Suprapubic skin (tissue), 4 donors: ENCODE data around the gene ENDOD1. TPM values are rescaled to one million over a fixed set of nuclear protein-coding genes. Genes with fewer than 3 reads are reported as not detected.

Experiments
- DNase-seq, 2 donors: peaks; one replicate each; pipeline ENCODE4 v3.0.0-alpha.2; 2019; ENCODE audit warnings: low spot score in 2 of 2
- H3K27ac ChIP-seq: fragments of 200-600 bp; sonication (generic); one replicate; pipeline ENCODE4 v1.5.1; 2019
- H3K27me3 ChIP-seq: fragments of 200-600 bp; sonication (generic); one replicate; pipeline ENCODE4 v1.5.1; 2019
- H3K36me3 ChIP-seq: fragments of 200-600 bp; sonication (generic); one replicate; pipeline ENCODE4 v1.5.1; 2019
- H3K4me1 ChIP-seq: fragments of 200-600 bp; sonication (generic); one replicate; pipeline ENCODE4 v1.5.1; 2019
- H3K4me3 ChIP-seq: fragments of 200-600 bp; sonication (generic); one replicate; pipeline ENCODE4 v1.5.1; 2019; ENCODE audit warnings: mild to moderate bottlenecking
- H3K9me3 ChIP-seq: fragments of 200-600 bp; sonication (generic); one replicate; pipeline ENCODE4 v1.5.1; 2019
- CTCF ChIP-seq, 2 donors: fragments of 200-600 bp in 1 of 2; fragments of 450-650 bp in 1 of 2; sonication (generic) in 1 of 2; IDR thresholded peaks; one replicate each; pipeline ENCODE4 v1.5.1; 2016 to 2019; ENCODE audit warnings: antibody characterized with exemption in 2 of 2, mild to moderate bottlenecking in 1 of 2, moderate library complexity in 1 of 2
- EP300 ChIP-seq: sonication (generic); formaldehyde crosslinking; IDR thresholded peaks from one replicate; pipeline ENCODE4 v1.6.1; 2017; ENCODE audit warnings: antibody characterized with exemption
- POLR2A ChIP-seq, 2 donors: fragments of 450-650 bp; IDR thresholded peaks; one replicate each; pipeline ENCODE4 v1.6.1; 2017; ENCODE audit warnings: antibody characterized with exemption in 2 of 2, mild to moderate bottlenecking in 2 of 2, moderate library complexity in 2 of 2
- POLR2AphosphoS5 ChIP-seq, 3 donors: sonication (generic); formaldehyde crosslinking; IDR thresholded peaks; one replicate each; pipeline ENCODE4 v1.6.1; 2017; ENCODE audit warnings: antibody characterized with exemption in 3 of 3
- WGBS: methylation state at CpG from one replicate; pipeline ENCODE4 v1.1.5; 2018; 5-methylcytosine and 5-hydroxymethylcytosine counted together
- total RNA-seq, 4 donors: library from RNA; depleted of rRNA; stranded (reverse); fragments of >200 nt; gene quantifications; one replicate each; pipeline ENCODE4 v1.1.0, GENCODE V29; 2016

The ENDOD1 gene
- total RNA-seq, 4 donors from 2014 or later: 30.7 to 65.9 (median 49.4) TPM

GRCh38 chr11:95156133-95156721, 66.6 kb downstream of the ENDOD1 start:
- Histone ChIP-seq H3K4me3 (no peak overlapping the region), H3K27me3 (no peaks in the 10 kb centered on the region), H3K9me3 (no peaks in the 10 kb centered on the region), H3K36me3 (no peaks in the 10 kb centered on the region), H3K27ac (no peak overlapping the region), H3K4me1 (peaks cover 34% of the 10 kb centered on the region)
- no peak for DNase-seq
- TF ChIP-seq POLR2A (IDR thresholded peaks at IDR 0.05) (no peak), POLR2AphosphoS5 (IDR thresholded peaks at IDR 0.05) (no peak), EP300 (no peak), CTCF (IDR thresholded peaks at IDR 0.05) (no peak)
- WGBS: 88% methylated on average over 5 of the region's 5 CpGs

- WGBS: 32% methylated on average over 7 of the region's 7 CpGs
- Histone ChIP-seq H3K27me3 (no peaks in the 10 kb centered on the region), H3K27ac (peak overlapping the region; percentile 22), H3K4me3 (no peak overlapping the region), H3K4me1 (peaks cover 29% of the 10 kb centered on the region), H3K36me3 (no peaks in the 10 kb centered on the region), H3K9me3 (no peaks in the 10 kb centered on the region)
- no peak for DNase-seq
- TF ChIP-seq POLR2A (IDR thresholded peaks at IDR 0.05) (no peak), EP300 (no peak), CTCF (IDR thresholded peaks at IDR 0.05) (no peak), POLR2AphosphoS5 (IDR thresholded peaks at IDR 0.05) (no peak)
These were observed 67.4 kb downstream of the ENDOD1 start for GRCh38 chr11:95156916-95157541.

- peaks cover 25% of the 10 kb centered on the region for H3K4me1 ChIP-seq
- no peak for TF ChIP-seq CTCF (IDR thresholded peaks at IDR 0.05)
- TF ChIP-seq EP300: no peak
- TF ChIP-seq POLR2AphosphoS5 (IDR thresholded peaks at IDR 0.05): no peak
- TF ChIP-seq POLR2A (IDR thresholded peaks at IDR 0.05): no peak
- 88% methylated on average over 1 of the region's 1 CpG for WGBS
- H3K27ac ChIP-seq: no peak overlapping the region
- no peak overlapping the region for H3K4me3 ChIP-seq
- no peaks in the 10 kb centered on the region for H3K27me3 ChIP-seq
- no peaks in the 10 kb centered on the region for H3K36me3 ChIP-seq
- DNase-seq: no peak
- H3K9me3 ChIP-seq: no peaks in the 10 kb centered on the region
These were observed 68.2 kb downstream of the ENDOD1 start for GRCh38 chr11:95157824-95158223.

GRCh38 chr11:95161248-95161647, 71.6 kb downstream of the ENDOD1 start:
- Histone ChIP-seq H3K4me1 (peaks cover 11% of the 10 kb centered on the region), H3K27me3 (no peaks in the 10 kb centered on the region), H3K9me3 (no peaks in the 10 kb centered on the region), H3K4me3 (no peak overlapping the region), H3K27ac (no peak overlapping the region), H3K36me3 (no peaks in the 10 kb centered on the region)
- WGBS: 100% methylated on average over 1 of the region's 1 CpG
- DNase-seq: no peak
- no peak for TF ChIP-seq POLR2A (IDR thresholded peaks at IDR 0.05)
- TF ChIP-seq EP300: no peak

GRCh38 chr11:95163106-95163505, 73.5 kb downstream of the ENDOD1 start:
- Histone ChIP-seq H3K27ac (no peak overlapping the region), H3K27me3 (no peaks in the 10 kb centered on the region), H3K36me3 (no peaks in the 10 kb centered on the region), H3K9me3 (no peaks in the 10 kb centered on the region), H3K4me3 (no peak overlapping the region), H3K4me1 (no peaks in the 10 kb centered on the region)
- 39% methylated on average over 4 of the region's 4 CpGs for WGBS
- no peak for DNase-seq
- TF ChIP-seq POLR2A (IDR thresholded peaks at IDR 0.05) (no peak), CTCF (IDR thresholded peaks at IDR 0.05) (no peak), POLR2AphosphoS5 (IDR thresholded peaks at IDR 0.05) (no peak), EP300 (no peak)
